HCT116 (cell line): Measurements from ENCODE around the gene AUTS2.

Experiments
- CTCF ChIP-seq, 3 experiments: fragments of 200-600 bp in 1 of 3; sonication (generic) in 1 of 3; IDR thresholded peaks in 2 of 3; conservative IDR thresholded peaks in 1 of 3; 2 replicates each; pipeline ENCODE4 v1.5.1; 2012 to 2017; ENCODE audit warnings: low read depth in 2 of 3, low read length in 2 of 3, antibody characterized with exemption in 1 of 3, borderline replicate concordance in 1 of 3, control low read depth in 1 of 3, mild to moderate bottlenecking in 1 of 3, mixed read lengths in 1 of 3, mixed run types in 1 of 3, moderate library complexity in 1 of 3; ENCODE audit not compliant: insufficient read depth in 1 of 3
- POLR2A ChIP-seq: IDR thresholded peaks from 2 replicates; pipeline ENCODE4 v1.7.0; 2011; ENCODE audit warnings: borderline replicate concordance; ENCODE audit not compliant: insufficient read depth, insufficient read length; ENCODE audit errors: extremely low read depth

GRCh38 chr7:70349031-70349430 is 750.8 kb downstream of the AUTS2 start:
- TF ChIP-seq CTCF (IDR thresholded peaks at IDR 0.05 in 2 of 3, conservative IDR thresholded peaks at IDR 0.05 in 1 of 3; ENCODE audit: borderline replicate concordance in 1 of 3, insufficient read depth in 1 of 3, low read depth in 2 of 3, low read length in 2 of 3) (no peak), POLR2A (no peak)
